Measurements from ENCODE around the gene ALK.

The ALK gene

GRCh38 chr2:29697715-29698114 is 223.7 kb downstream of the ALK start (continued):
- TF ChIP-seq ATF2 (tag by site-specific recombination; IDR thresholded peaks at IDR 0.05; ENCODE audit: low read depth) (no peak), ZNF621 (tag by site-specific recombination; IDR thresholded peaks at IDR 0.05) (no peak), ZNF280C (tag by site-specific recombination; IDR thresholded peaks at IDR 0.05) (no peak)

- no peaks in the 10 kb centered on the region for H3K36me3 ChIP-seq (ENCODE audit: control insufficient read depth in 2 of 2, insufficient read depth in 1 of 2, low read length in 2 of 2)
- H3K4me1 ChIP-seq (ENCODE audit: control insufficient read depth, insufficient read depth, low read length), result no peaks in the 10 kb centered on the region
- no peaks in the 10 kb centered on the region for H3K9me3 ChIP-seq (ENCODE audit: control insufficient read depth, insufficient read depth, low read depth, low read length)
- no peak overlapping the region for H3K4me3 ChIP-seq (ENCODE audit: low read depth, low read length)
- CTCF ChIA-PET, result interaction anchor here (0.6 to 0.9 kb wide), 2 partner anchors 145 to 497 kb away, joined by 4 read pairs; no protein-coding TSS in a partner anchor
- H3K27ac ChIP-seq (ENCODE audit: extremely low read depth, low read depth, low read length), result no peak overlapping the region
- POLR2A ChIA-PET, result no interaction called here
- TF ChIP-seq ZNF48 (tag by site-specific recombination; IDR thresholded peaks at IDR 0.05) (no peak), RBAK (tag by site-specific recombination; IDR thresholded peaks at IDR 0.05) (no peak), ZBTB10 (tag by site-specific recombination; IDR thresholded peaks at IDR 0.05) (no peak), ZNF148 (tag by site-specific recombination; IDR thresholded peaks at IDR 0.05; ENCODE audit: borderline replicate concordance) (no peak), ZNF677 (tag by site-specific recombination; IDR thresholded peaks at IDR 0.05) (no peak), ZNF174 (tag by site-specific recombination; IDR thresholded peaks at IDR 0.05) (no peak), ZNF157 (tag by site-specific recombination; IDR thresholded peaks at IDR 0.05) (no peak), ZNF704 (tag by site-specific recombination; IDR thresholded peaks at IDR 0.05) (no peak), TRIM28 (IDR thresholded peaks at IDR 0.05; ENCODE audit: borderline replicate concordance, low read length) (no peak), ZBTB21 (tag by site-specific recombination; IDR thresholded peaks at IDR 0.05) (no peak), ZNF610 (tag by site-specific recombination; IDR thresholded peaks at IDR 0.05; ENCODE audit: borderline replicate concordance) (no peak), ZNF2 (tag by site-specific recombination; IDR thresholded peaks at IDR 0.05) (no peak), ZNF558 (tag by site-specific recombination; IDR thresholded peaks at IDR 0.05) (no peak), EGR2 (tag by site-specific recombination; IDR thresholded peaks at IDR 0.05; ENCODE audit: low read depth) (no peak), ZNF24 (tag by site-specific recombination; IDR thresholded peaks at IDR 0.05) (no peak), ZNF549 (tag by site-specific recombination; IDR thresholded peaks at IDR 0.05) (no peak), ZNF133 (tag by site-specific recombination; IDR thresholded peaks at IDR 0.05) (no peak), ZNF292 (tag by site-specific recombination; IDR thresholded peaks at IDR 0.05; ENCODE audit: borderline replicate concordance, low read depth) (no peak)
Measured at GRCh38 chr2:29697181-29697580, 224.2 kb downstream of the ALK start.

Data from HEK293 (cell line).